Activated T-helper 17 cell treated with anti-CD3 and anti-CD28 coated beads, Interleukin-2, amount 50 U/mL, for 72 hours (primary cell): ENCODE measurements around the gene LRPPRC. TPM values are rescaled to one million over a fixed set of nuclear protein-coding genes. Genes with fewer than 3 reads are reported as not detected.

Experiments used
- ATAC-seq: fragments of 150-1000 bp; cut with Tn5 transposase; replicated peaks from 2 replicates; pipeline ENCODE4 v1.10.0; 2021; ENCODE audit warnings: mild to moderate bottlenecking, moderate library complexity
- H3K27ac Mint-ChIP-seq: one replicate; pipeline ENCODE4 v1.8.0; 2022; ENCODE audit warnings: mixed read lengths
- H3K27me3 Mint-ChIP-seq: one replicate; pipeline ENCODE4 v1.8.0; 2022; ENCODE audit warnings: mixed read lengths
- H3K36me3 Mint-ChIP-seq: one replicate; pipeline ENCODE4 v1.8.0; 2022; ENCODE audit warnings: low read depth, mild to moderate bottlenecking, mixed read lengths
- H3K4me1 Mint-ChIP-seq: one replicate; pipeline ENCODE4 v1.8.0; 2022; ENCODE audit warnings: mixed read lengths
- H3K4me3 Mint-ChIP-seq: one replicate; pipeline ENCODE4 v1.8.0; 2022; ENCODE audit warnings: mild to moderate bottlenecking, mixed read lengths
- H3K9me3 Mint-ChIP-seq: one replicate; pipeline ENCODE4 v1.8.0; 2022; ENCODE audit warnings: mixed read lengths
- total RNA-seq, 2 donors: library from RNA; stranded (reverse); gene quantifications; one replicate each; pipeline ENCODE4 v1.2.3, GENCODE V29; 2022

Gene LRPPRC
- total RNA-seq, 2 donors from 2014 or later: 109 to 172 TPM

GRCh38 chr2:43846140-43846793 is 149.5 kb downstream of the LRPPRC start:
- Mint-ChIP-seq H3K4me3 (no peak overlapping the region), H3K9me3 (no peaks in the 10 kb centered on the region), H3K4me1 (no peaks in the 10 kb centered on the region), H3K36me3 (no peaks in the 10 kb centered on the region), H3K27ac (no peak overlapping the region), H3K27me3 (peaks cover 7% of the 10 kb centered on the region)
- ATAC-seq: no peak

GRCh38 chr2:43845181-43845580 is 150.6 kb downstream of the LRPPRC start:
- no peaks in the 10 kb centered on the region for H3K4me1 Mint-ChIP-seq
- H3K27ac Mint-ChIP-seq: no peak overlapping the region
- no peaks in the 10 kb centered on the region for H3K9me3 Mint-ChIP-seq
- ATAC-seq: no peak
- H3K36me3 Mint-ChIP-seq: no peaks in the 10 kb centered on the region
- H3K4me3 Mint-ChIP-seq: no peak overlapping the region
- H3K27me3 Mint-ChIP-seq: peaks cover 4% of the 10 kb centered on the region

- Mint-ChIP-seq H3K9me3 (no peaks in the 10 kb centered on the region), H3K4me1 (no peaks in the 10 kb centered on the region), H3K36me3 (no peaks in the 10 kb centered on the region), H3K4me3 (no peak overlapping the region), H3K27me3 (peaks cover 7% of the 10 kb centered on the region), H3K27ac (no peak overlapping the region)
- no peak for ATAC-seq
Observed at GRCh38 chr2:43842866-43843226, 152.9 kb downstream of the LRPPRC start.

- H3K4me3 Mint-ChIP-seq: no peak overlapping the region
- no peaks in the 10 kb centered on the region for H3K4me1 Mint-ChIP-seq
- no peaks in the 10 kb centered on the region for H3K36me3 Mint-ChIP-seq
- H3K9me3 Mint-ChIP-seq: no peaks in the 10 kb centered on the region
- H3K27me3 Mint-ChIP-seq: peaks cover 7% of the 10 kb centered on the region
- no peak for ATAC-seq
- H3K27ac Mint-ChIP-seq: no peak overlapping the region
Observed at GRCh38 chr2:43841949-43842865, 153.6 kb downstream of the LRPPRC start.

- Mint-ChIP-seq H3K4me3 (no peak overlapping the region), H3K4me1 (no peaks in the 10 kb centered on the region), H3K27me3 (peaks cover 3% of the 10 kb centered on the region), H3K27ac (no peak overlapping the region), H3K36me3 (no peaks in the 10 kb centered on the region), H3K9me3 (no peaks in the 10 kb centered on the region)
- ATAC-seq: no peak
Observed at GRCh38 chr2:43840965-43841364, 154.8 kb downstream of the LRPPRC start.

GRCh38 chr2:43839776-43840564 is 155.8 kb downstream of the LRPPRC start:
- Mint-ChIP-seq H3K27me3 (peaks cover 3% of the 10 kb centered on the region), H3K27ac (no peak overlapping the region), H3K36me3 (no peaks in the 10 kb centered on the region), H3K9me3 (no peaks in the 10 kb centered on the region), H3K4me1 (no peaks in the 10 kb centered on the region), H3K4me3 (no peak overlapping the region)
- no peak for ATAC-seq

GRCh38 chr2:43838560-43839267 is 157.1 kb downstream of the LRPPRC start, which contains the start of the genes ABCG5 and ABCG8:
Gene ABCG5, minus strand, starts transcription at chr2:43838839. Its CDS starts 160 bp downstream, at chr2:43838679.
Gene ABCG8, plus strand, starts transcription at chr2:43838971. Its CDS starts 83 bp downstream, at chr2:43839054.
- Mint-ChIP-seq H3K27ac (no peak within 1 kb of the TSS), H3K9me3 (no peaks in the 10 kb centered on the region), H3K4me3 (no peak within 1 kb of the TSS), H3K4me1 (no peaks in the 10 kb centered on the region), H3K27me3 (peaks cover 3% of the 10 kb centered on the region), H3K36me3 (no peaks in the 10 kb centered on the region)
- no peak for ATAC-seq

GRCh38 chr2:43837831-43838559 is 157.8 kb downstream of the LRPPRC start:
- ATAC-seq: no peak
- H3K9me3 Mint-ChIP-seq: no peaks in the 10 kb centered on the region
- peaks cover 3% of the 10 kb centered on the region for H3K27me3 Mint-ChIP-seq
- no peak overlapping the region for H3K4me3 Mint-ChIP-seq
- no peak overlapping the region for H3K27ac Mint-ChIP-seq
- no peaks in the 10 kb centered on the region for H3K36me3 Mint-ChIP-seq
- no peaks in the 10 kb centered on the region for H3K4me1 Mint-ChIP-seq

GRCh38 chr2:43837033-43837432 is 158.8 kb downstream of the LRPPRC start:
- Mint-ChIP-seq H3K27ac (no peak overlapping the region), H3K36me3 (no peaks in the 10 kb centered on the region), H3K9me3 (no peaks in the 10 kb centered on the region), H3K4me3 (no peak overlapping the region), H3K4me1 (no peaks in the 10 kb centered on the region), H3K27me3 (peaks cover 3% of the 10 kb centered on the region)
- no peak for ATAC-seq

Other genes with a start within 250 kb of the LRPPRC start
- 1 to 10 TPM; 5.7 to 8.1 TPM for gene DYNC2LI1, start 221.9 kb downstream of the LRPPRC start, total RNA-seq
- not detected for gene ABCG5, start 157.2 kb downstream of the LRPPRC start, total RNA-seq
- not detected for gene ABCG8, start 157.0 kb downstream of the LRPPRC start, total RNA-seq
- 10 to 100 TPM; 36.3 to 38.9 TPM for gene PPM1B, start 172.9 kb upstream of the LRPPRC start, total RNA-seq